H7 (cell line): ENCODE data around the gene PDGFD. TPM values are rescaled to one million over a fixed set of nuclear protein-coding genes. Genes with fewer than 3 reads are reported as not detected.

Experiments used
- DNase-seq: peaks from one replicate; pipeline ENCODE4 v3.0.0; 2012
- H3K27me3 ChIP-seq: 2 replicates; pipeline ENCODE4 v1.6.0; 2011; ENCODE audit warnings: mild to moderate bottlenecking, low read length; ENCODE audit not compliant: control insufficient read depth, insufficient read depth
- H3K36me3 ChIP-seq: replicated peaks from 2 replicates; pipeline ENCODE4 v1.5.1; 2011; ENCODE audit warnings: low read length; ENCODE audit not compliant: control insufficient read depth, insufficient read depth
- H3K4me3 ChIP-seq: 2 replicates; pipeline ENCODE4 v1.5.1; 2011; ENCODE audit warnings: low read depth, mild to moderate bottlenecking, control low read depth, low read length, moderate library complexity; ENCODE audit not compliant: insufficient read depth
- total RNA-seq: library from RNA; depleted of rRNA; stranded (reverse); fragments of >200 nt; shearing (Covaris generic); gene quantifications from 2 replicates; pipeline ENCODE4 v1.2.3, GENCODE V29; 2014

The PDGFD gene
- total RNA-seq, 1 experiment from 2014 or later: 4.0 TPM

DNA sequence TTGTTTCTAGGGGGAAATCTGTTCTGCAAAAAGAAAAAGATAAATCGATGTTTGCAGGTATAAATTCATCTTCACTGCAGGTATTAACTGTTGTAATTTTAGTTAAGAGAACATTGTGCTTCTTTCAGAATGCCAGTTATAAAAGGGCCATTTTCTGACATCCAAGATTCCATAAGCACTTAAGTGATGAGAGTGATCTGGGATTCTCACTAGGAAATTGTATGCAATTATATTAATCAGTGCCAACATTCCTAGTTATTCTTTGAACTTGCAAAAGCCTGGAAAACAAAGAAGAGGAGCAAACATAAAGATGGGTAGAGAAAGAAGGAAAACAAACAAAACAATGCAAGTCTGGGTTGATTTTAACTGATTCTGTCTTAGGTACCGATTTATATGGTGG is 122.2 kb downstream of the PDGFD start:
- no peak for DNase-seq
- no peak overlapping the region for H3K4me3 ChIP-seq
- H3K36me3 ChIP-seq: no peaks in the 10 kb centered on the region
- H3K27me3 ChIP-seq: no peaks in the 10 kb centered on the region

DNA sequence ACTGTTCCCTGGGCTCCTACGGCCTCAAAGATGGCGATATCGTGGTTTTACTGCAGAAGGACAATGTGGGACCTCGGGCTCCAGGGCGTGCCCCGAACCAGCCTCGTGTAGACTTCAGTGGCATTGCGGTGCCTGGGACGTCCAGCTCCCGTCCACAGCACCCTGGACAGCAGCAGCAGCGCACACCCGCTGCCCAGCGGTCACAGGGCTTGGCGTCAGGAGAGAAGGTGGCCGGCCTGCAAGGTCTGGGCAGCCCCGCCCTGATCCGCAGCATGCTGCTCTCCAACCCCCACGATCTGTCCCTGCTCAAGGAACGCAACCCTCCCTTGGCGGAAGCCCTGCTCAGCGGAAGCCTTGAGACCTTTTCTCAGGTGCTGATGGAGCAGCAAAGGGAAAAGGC is 127.0 kb downstream of the PDGFD start:
- no peaks in the 10 kb centered on the region for H3K27me3 ChIP-seq
- H3K4me3 ChIP-seq: no peak overlapping the region
- DNase-seq: no peak
- H3K36me3 ChIP-seq: no peaks in the 10 kb centered on the region

DNA sequence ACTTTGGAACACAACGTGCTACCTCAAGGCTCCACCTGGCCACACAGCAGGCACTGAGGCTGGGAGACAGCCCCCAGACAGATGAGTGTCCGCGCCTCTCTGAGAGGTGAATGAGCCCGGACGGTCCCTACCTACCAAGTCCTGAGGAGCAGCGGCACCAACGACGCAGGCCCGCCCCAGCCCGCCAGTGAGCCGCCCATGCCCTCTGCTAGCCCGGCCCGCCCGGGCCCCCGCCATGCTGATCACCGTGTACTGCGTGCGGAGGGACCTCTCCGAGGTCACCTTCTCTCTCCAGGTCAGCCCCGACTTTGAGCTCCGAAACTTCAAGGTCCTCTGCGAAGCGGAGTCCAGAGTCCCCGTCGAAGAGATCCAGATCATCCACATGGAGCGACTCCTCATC is 127.4 kb downstream of the PDGFD start, which contains the start of gene DDI1:
TSS of gene DDI1 (plus strand) at position 53 of the 400 bp plus-strand sequence. CDS start at position 236, 183 bp downstream.
- Histone ChIP-seq H3K27me3 (no peaks in the 10 kb centered on the region), H3K4me3 (no peak within 1 kb of the TSS), H3K36me3 (no peaks in the 10 kb centered on the region)
- peak; percentile 17 for DNase-seq

DNA sequence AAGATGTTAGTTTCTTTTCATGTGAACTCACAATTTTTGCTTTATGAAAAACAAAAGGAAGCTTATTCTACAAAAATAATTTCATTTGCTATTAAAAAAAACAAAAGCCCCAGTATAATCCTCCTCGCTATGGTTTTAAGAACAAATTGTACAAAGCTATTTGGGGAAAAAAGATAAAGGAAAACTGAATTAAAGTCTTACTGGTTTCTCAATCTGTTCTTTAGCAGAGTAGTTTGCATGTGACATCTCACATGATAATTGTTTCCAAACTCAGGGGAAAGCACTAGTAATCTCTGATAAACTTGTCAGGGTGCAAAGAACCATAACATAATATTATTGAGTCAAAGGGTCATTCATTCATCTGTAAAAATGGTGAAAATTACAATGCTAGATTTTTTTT is 130.4 kb downstream of the PDGFD start:
- no peak for DNase-seq
- Histone ChIP-seq H3K27me3 (no peaks in the 10 kb centered on the region), H3K4me3 (no peak overlapping the region), H3K36me3 (no peaks in the 10 kb centered on the region)

DNA sequence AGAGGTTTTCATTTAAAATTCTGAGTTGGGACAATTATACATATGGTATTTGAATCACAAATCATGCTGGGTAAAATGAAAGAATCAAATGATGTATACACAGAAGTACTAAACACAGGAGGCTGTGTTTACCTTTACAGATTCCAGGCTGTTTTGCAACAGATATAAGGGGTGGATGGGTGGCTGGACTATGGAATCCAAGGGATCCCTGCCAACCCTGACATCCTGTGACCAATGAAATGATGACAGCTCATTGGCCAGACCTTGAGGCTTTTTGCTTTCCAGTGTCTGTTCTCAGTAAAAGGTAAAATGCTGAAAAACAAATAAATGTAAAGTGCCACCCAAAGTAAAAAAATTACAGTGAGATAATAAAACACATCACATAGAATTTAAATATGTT is 130.8 kb downstream of the PDGFD start:
- no peaks in the 10 kb centered on the region for H3K36me3 ChIP-seq
- no peak for DNase-seq
- H3K27me3 ChIP-seq: no peaks in the 10 kb centered on the region
- H3K4me3 ChIP-seq: no peak overlapping the region

DNA sequence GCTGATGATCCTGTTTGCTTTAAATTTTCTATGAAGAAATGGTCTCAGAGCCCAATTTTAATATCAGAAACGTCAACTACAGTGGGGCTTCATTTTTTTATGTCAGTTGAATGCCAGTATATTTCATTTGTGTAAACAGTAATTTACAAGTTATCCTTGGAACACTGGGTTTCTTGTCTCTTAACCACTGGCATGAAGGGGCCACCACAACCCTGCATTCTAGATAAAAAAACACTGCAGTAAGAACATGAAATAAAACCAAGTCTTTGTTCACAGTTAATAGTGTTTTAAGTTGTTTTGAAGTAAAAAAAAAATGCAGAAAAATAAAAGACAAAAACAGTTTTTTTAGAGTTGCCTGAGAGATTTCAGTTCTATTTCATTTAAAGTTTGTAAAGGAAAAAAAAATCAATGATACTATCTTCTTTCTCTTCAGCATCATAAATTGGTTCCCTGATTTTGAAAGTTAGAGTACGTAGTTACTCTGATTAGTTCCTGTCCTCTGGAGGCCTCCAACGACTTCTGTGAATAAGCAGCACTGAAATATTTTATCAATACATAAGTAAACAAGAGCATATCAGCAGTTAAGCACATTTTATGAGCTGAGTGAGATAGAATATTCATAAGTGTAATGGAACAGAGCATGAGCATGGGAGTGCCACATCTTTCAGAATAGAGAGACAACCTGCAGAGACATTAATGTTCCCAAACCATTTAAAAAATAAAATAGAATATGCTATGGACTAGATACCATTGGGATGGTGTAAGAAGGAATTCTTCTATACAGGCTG is 135.3 kb downstream of the PDGFD start:
- Histone ChIP-seq H3K4me3 (no peak overlapping the region), H3K36me3 (no peaks in the 10 kb centered on the region), H3K27me3 (no peaks in the 10 kb centered on the region)
- DNase-seq: no peak

DNA sequence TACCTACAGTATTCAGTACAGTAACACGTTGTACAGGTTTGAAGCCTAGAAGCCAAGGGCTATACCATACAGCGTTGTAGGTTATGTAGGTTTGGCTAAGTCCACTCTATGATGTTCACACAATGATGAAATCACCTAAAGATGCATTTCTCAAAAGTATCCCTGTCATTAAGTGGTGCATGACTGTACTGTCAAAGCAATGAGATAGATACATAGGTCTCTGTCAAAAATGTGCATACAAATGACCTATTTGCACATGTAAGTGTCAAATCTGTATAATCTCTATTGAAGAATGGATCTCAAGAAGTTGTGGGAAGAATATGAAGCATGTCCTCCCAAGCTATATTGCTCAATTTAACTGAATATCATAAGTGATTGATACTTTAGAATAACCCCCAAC is 139.4 kb downstream of the PDGFD start:
- no peaks in the 10 kb centered on the region for H3K36me3 ChIP-seq
- DNase-seq: no peak
- no peak overlapping the region for H3K4me3 ChIP-seq
- H3K27me3 ChIP-seq: no peaks in the 10 kb centered on the region

DNA sequence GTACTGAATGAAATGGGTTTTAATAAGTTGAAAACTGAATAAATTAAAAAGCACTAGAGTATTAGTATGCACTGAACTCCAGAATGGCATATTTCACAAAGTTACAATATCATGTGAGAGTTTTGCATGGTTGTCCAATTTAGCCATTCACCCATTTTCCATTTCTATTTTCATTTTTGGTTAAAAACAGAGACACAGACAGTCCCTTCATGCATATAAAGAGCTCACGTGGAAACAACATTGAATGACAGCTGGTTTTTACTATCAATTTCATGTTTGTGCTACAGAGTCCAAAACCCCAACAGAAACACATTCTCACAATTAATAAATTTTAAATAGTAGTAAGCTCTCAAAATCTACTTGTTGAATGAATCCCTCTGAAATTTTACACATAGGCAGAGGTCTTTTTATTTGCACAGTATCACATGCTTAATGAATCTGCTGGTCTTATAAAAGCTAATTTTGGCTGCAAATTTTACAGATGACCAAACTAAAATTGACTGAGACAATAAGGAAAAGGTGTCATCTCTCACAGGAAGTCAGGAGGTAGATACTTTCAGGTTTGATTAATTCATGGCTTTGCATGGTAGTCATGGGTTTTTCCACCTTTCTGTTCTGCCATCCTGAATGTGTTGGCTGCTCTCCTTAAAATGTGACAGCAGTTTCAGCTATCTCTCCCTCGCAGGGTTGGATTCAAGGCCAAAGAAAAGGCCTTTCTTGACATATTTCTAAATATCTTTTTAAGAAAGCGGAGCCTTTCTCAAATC is 148.1 kb downstream of the PDGFD start:
- Histone ChIP-seq H3K4me3 (no peak overlapping the region), H3K36me3 (no peaks in the 10 kb centered on the region), H3K27me3 (no peaks in the 10 kb centered on the region)
- DNase-seq: no peak

DNA sequence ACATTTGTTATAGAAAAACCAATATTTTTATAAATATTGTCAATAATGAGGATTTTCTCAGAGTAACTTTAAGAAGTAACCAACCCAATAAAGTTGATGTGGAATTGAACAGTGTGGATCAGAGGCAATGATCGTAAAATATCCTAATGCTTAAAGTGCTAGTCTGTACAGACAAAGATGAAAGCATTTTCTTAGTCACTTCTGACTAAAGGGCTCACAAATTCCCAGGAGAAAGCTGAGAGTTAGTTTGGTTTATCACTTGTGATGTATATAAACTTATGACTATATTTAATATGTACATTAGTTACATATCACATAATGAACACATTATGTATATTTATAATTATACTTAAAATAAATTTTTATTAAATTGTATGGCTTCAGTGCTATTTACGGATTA is 152.9 kb downstream of the PDGFD start:
- no peaks in the 10 kb centered on the region for H3K27me3 ChIP-seq
- no peaks in the 10 kb centered on the region for H3K36me3 ChIP-seq
- no peak for DNase-seq
- H3K4me3 ChIP-seq: no peak overlapping the region

DNA sequence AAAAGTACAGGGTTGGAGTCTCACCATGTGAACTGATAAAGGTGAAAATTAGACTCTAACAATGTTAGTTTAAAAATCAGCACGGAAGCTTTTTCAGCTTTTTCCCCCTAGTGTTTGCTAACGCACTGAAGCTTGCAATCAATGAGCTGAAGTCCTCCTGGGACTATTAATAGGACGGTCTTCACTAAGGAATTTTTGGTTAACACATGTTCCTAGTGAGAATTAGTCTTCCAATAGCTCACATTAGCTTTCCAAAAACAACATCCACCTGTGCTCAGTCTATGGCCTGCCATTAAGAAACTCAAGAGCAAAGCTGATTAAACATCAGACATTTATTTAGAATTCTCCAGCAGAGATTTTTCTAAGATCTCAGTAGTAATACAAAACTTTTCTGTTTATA is 154.2 kb downstream of the PDGFD start:
- no peak for DNase-seq
- H3K36me3 ChIP-seq: no peaks in the 10 kb centered on the region

DNA sequence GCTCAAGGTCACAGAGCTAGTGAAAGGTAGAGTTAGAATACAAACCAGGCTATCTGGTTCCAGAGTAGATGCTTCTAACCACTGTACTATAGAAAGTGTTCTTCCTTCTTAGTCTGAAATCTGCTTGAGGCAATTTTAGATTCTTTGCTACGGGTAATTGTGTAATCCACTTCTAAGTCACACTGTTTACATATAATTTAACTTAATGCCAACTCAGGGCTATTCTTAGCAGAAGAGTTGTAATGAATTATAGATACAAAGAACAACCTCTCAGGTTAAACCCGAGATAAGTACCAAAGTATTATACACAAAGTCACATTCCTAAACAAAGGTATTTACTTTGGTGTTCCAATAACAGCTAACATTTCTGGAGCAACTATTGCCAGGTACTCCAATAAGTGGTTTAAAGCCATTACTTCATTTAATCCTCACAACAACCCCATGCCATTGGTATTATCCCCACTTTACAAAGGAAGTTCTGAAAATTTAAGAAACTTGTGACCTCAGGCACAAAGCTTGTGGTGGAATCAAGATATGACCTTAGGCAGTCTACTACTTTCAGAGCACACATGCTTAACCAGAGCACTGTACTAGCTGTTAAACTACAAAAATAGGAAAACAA is 158.6 kb downstream of the PDGFD start:
- no peak for DNase-seq
- H3K27me3 ChIP-seq: no peaks in the 10 kb centered on the region

More for the DNA sequence above, 154.2 kb downstream of the PDGFD start:
- Histone ChIP-seq H3K27me3 (no peaks in the 10 kb centered on the region), H3K4me3 (no peak overlapping the region)

DNA sequence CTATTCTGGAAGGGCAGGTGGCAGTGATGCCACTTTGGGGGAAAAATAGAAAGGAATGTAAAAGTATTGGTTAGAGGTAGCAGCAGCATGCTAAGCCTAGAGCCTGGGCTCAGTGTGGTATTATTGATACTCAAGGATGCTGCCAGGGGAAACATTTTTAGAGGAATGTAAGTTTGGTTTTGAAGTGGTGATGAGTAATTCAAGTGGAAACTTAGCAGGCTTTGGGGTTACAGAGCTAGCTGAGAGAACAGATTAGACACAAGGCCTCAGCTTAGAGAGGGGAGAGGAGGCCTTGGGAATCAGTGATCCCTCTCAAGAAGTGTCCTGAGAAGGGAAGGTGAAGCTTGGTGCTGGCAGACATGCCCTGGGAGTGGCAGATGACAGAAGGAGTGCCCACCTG is 160.5 kb downstream of the PDGFD start:
- DNase-seq: no peak
- H3K27me3 ChIP-seq: no peaks in the 10 kb centered on the region
- H3K36me3 ChIP-seq: no peaks in the 10 kb centered on the region
- H3K4me3 ChIP-seq: no peak overlapping the region

More for the DNA sequence above, 158.6 kb downstream of the PDGFD start:
- H3K4me3 ChIP-seq: no peak overlapping the region
- H3K36me3 ChIP-seq: no peaks in the 10 kb centered on the region

DNA sequence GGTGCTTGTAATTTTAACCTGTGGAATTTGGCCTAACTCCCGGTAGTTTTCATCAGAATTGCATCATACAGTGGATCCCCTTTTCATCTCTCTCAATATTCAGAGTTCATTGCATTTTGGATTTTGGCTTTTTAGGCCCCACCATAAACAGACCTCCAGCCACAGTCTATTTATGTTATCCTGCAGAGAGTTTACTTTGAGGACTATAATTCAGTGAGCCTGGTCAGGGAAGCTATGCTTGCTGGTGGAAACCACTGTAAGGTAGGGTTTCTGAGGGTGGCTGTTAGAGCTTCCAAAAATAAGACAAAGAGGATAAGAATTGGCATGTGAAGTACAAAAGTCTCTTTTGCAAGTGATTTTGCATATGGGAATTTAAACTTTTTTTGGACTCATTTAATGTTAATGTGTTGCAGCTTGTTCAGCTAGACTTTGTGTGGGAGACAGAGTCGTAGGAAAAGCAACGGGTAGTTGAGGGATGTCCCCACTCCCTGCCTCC is 162.3 kb downstream of the PDGFD start:
- no peaks in the 10 kb centered on the region for H3K27me3 ChIP-seq
- no peak overlapping the region for H3K4me3 ChIP-seq
- no peaks in the 10 kb centered on the region for H3K36me3 ChIP-seq
- no peak for DNase-seq

DNA sequence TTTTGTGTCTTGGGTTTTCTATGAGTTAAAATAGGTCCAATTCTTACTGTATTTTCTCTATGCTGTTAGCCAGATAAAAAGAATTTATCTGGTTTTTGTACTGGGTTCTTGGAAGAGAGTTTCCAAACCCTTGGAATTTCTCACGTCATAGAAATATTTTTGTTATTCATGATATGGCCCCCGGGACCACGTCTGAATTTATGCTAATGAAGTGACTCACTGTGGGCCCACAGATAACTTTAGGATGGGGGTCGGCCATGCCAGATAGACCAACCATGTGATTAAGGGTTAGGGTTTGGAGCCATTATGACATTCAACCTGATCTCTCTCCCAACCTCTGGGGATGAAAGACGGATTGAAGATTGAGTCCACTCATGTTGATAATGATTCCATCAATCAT is 163.1 kb downstream of the PDGFD start:
- no peak for DNase-seq
- H3K27me3 ChIP-seq: no peaks in the 10 kb centered on the region
- no peak overlapping the region for H3K4me3 ChIP-seq
- no peaks in the 10 kb centered on the region for H3K36me3 ChIP-seq
